Measurements from ENCODE around the gene AKNAD1. TPM values are rescaled to one million over a fixed set of nuclear protein-coding genes. Genes with fewer than 3 reads are reported as not detected.

Gene AKNAD1
- total and polyA plus RNA-seq, 2 donors (not counting 1 experiment from before 2014, with no cell fraction given), result not detected

- intact Hi-C loops (cut with micrococcal nuclease), result no loop called here
- Histone ChIP-seq H3K27ac (ENCODE audit: low read length in 2 of 2) (no peak overlapping the region), H3K27me3 (replicated peaks in 1 of 4; ENCODE audit: control extremely low read depth in 1 of 4, control insufficient read depth in 3 of 4, insufficient read depth in 4 of 4, low read length in 3 of 4) (peaks cover 0 to 14% (median 2%) of the 10 kb centered on the region in 4 experiments), H3K4me3 (ENCODE audit: control extremely low read depth in 1 of 5, extremely low read depth in 1 of 5, insufficient read depth in 1 of 5, low read depth in 2 of 5, low read length in 4 of 5) (no peak overlapping the region), H3K4me1 (ENCODE audit: control insufficient read depth in 2 of 2, insufficient read depth in 2 of 2, low read length in 2 of 2) (peaks cover 0 to 3% of the 10 kb centered on the region in 2 donors), H3K4me2 (replicated peaks; ENCODE audit: low read depth, low read length, poor library complexity, severe bottlenecking) (no peak overlapping the region), H3K36me3 (replicated peaks in 1 of 2; ENCODE audit: control extremely low read depth in 1 of 2, control insufficient read depth in 1 of 2, extremely low read depth in 1 of 2, insufficient read depth in 2 of 2, low read length in 1 of 2) (no peaks in the 10 kb centered on the region), H3K9ac (ENCODE audit: low read length) (no peak overlapping the region), H3K9me3 (ENCODE audit: control extremely low read depth in 1 of 3, control insufficient read depth in 2 of 3, insufficient read depth in 1 of 3, low read length in 2 of 3) (peaks cover 0 to 2% (median 0%) of the 10 kb centered on the region in 3 donors), H4K20me1 (ENCODE audit: control insufficient read depth, insufficient read depth, low read length, poor library complexity, severe bottlenecking) (no peaks in the 10 kb centered on the region), H2AFZ (ENCODE audit: insufficient read depth, low read depth, low read length, poor library complexity, severe bottlenecking) (no peak overlapping the region), H3K79me2 (ENCODE audit: control insufficient read depth, insufficient read depth, low read length) (no peaks in the 10 kb centered on the region)
- 90% methylated on average over 2 of the region's 3 CpGs for WGBS (ENCODE audit: insufficient coverage)
- Mint-ChIP-seq H3K4me1 (peaks cover 7% of the 10 kb centered on the region), H3K27me3 (peaks cover 36% of the 10 kb centered on the region), H3K4me3 (no peak overlapping the region), H3K27ac (no peak overlapping the region), H3K9me3 (ENCODE audit: insufficient read depth) (no peaks in the 10 kb centered on the region)
- TF ChIP-seq EZH2 (IDR thresholded peaks at IDR 0.05; ENCODE audit: borderline replicate concordance, insufficient read depth, low read depth, low read length, poor library complexity, severe bottlenecking), result no peak
- TF ChIP-seq, protein P1, sequence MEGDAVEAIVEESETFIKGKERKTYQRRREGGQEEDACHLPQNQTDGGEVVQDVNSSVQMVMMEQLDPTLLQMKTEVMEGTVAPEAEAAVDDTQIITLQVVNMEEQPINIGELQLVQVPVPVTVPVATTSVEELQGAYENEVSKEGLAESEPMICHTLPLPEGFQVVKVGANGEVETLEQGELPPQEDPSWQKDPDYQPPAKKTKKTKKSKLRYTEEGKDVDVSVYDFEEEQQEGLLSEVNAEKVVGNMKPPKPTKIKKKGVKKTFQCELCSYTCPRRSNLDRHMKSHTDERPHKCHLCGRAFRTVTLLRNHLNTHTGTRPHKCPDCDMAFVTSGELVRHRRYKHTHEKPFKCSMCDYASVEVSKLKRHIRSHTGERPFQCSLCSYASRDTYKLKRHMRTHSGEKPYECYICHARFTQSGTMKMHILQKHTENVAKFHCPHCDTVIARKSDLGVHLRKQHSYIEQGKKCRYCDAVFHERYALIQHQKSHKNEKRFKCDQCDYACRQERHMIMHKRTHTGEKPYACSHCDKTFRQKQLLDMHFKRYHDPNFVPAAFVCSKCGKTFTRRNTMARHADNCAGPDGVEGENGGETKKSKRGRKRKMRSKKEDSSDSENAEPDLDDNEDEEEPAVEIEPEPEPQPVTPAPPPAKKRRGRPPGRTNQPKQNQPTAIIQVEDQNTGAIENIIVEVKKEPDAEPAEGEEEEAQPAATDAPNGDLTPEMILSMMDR (IDR thresholded peaks at IDR 0.05), result no peak
- ATAC-seq (ENCODE audit: low read depth), result no peak
- DNase-seq, result no peak
- ChIA-PET POLR2A (no interaction called here), CTCF (no interaction called here)
Observed at GRCh38 chr1:108854221-108855019, 2.5 kb downstream of the AKNAD1 start.
